Stimulated activated CD4-positive, alpha-beta T cell treated with anti-CD3 and anti-CD28 coated beads, Interleukin-4, amount 100 ng/mL, for 1 hour (primary cell): ENCODE measurements around the gene NR2E1.

ENCODE experiments used
- DNase-seq: peaks from one replicate; pipeline ENCODE4 v3.0.0-alpha.2; 2020

The NR2E1 gene

DNA sequence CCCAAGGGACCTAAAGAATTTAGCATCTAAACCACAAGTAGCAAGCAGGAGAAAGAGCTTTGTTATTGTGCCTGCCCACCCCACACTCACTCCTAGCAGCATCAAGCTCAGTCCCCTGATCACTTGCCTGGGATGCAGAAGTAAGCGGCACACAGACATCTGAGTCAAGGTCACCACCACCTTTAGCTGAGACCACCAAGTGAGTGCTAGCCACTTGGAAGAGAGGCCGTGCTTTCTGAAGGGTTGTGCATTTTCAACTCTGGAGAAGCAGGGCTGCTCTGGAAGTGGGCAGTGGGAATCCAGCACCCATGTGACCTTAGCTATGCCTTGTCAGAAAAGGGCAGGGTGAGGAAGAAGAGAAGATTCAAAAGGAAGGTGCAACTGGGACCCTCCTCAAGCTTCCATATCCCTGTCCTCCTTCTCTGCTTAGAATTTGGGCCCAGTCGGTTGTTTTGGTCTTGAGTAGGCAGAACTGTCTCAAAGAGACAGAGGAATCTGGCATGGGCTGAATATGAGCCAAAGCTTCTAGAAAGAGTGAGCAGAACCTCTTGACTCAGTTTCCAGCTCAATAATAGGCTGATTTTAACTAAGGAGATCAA, 6.2 kb downstream of the NR2E1 start:
- DNase-seq = no peak

GRCh38 chr6:108174371-108175175, 8.8 kb downstream of the NR2E1 start:
- no peak for DNase-seq

GRCh38 chr6:108175176-108175591, 9.4 kb downstream of the NR2E1 start:
- DNase-seq = no peak

GRCh38 chr6:108175592-108176279, 9.9 kb downstream of the NR2E1 start:
- no peak for DNase-seq

GRCh38 chr6:108176281-108177089, 10.7 kb downstream of the NR2E1 start:
- DNase-seq = no peak

DNA sequence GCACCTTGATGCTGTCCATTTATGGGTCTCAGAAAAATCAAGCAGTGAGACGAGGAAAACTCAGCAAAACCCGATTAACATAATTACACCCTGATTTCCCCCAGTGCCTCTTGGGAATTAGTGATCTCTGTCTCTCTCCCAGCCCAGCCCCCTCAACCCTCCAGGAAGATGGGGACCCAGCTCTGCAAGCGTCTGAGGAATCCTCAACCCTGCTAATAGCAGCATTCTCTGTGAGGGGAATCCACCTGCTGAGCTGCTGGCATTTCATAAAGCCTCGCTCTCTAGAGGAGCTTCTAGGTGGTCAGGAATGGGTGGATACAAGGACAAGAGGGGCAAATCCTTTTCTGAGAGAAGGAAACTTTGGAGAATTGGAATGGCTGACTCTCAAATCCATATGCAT, 13.9 kb downstream of the NR2E1 start:
- no peak for DNase-seq

GRCh38 chr6:108180266-108180665, 14.4 kb downstream of the NR2E1 start:
- no peak for DNase-seq

- DNase-seq = no peak
Observed at GRCh38 chr6:108180776-108181175, 15.0 kb downstream of the NR2E1 start.

GRCh38 chr6:108186226-108186625, 20.4 kb downstream of the NR2E1 start:
- DNase-seq = no peak

GRCh38 chr6:108187519-108187918, 21.7 kb downstream of the NR2E1 start:
- DNase-seq = no peak

GRCh38 chr6:108193131-108193530, 27.3 kb downstream of the NR2E1 start:
- DNase-seq = no peak

GRCh38 chr6:108193835-108194234, 28.0 kb downstream of the NR2E1 start:
- no peak for DNase-seq

DNA sequence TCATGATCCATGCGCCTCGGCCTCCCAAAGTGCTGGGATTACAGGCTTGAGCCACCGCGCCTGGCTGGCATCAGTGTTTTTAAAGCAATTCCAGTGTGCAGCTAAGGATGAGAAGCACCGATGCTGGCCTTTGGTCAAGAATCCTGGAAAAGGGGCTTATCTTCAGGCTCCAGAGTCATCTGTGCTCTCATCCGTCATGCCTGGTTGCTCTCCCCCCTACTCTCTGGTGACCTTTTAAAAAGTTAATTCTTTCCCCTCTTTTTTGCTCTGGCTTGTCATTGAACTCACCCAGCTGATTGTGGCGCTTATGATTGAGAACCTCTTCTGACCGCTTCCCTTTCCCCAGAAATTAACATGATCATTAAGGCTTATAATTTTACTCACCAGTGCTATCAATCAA, 28.7 kb downstream of the NR2E1 start:
- no peak for DNase-seq

DNA sequence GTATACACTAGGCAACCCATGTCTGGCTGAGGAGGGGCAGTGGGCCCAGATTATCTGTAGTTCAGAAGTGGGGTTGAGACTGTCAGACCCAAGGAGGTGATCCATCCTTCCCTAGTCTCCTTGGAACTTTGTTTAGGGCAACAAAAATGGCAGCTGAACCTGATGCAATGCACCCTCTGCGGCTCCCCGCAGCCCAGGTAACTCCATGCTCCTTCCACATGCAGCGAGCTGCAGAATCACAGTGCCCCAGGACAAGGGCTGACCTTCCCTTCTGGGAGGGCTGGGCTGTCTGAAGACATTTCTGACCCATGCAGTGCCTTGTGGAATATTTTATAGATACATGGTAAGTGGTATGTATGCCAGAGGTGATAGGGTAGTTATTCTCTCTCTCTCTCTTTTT, 29.4 kb downstream of the NR2E1 start:
- no peak for DNase-seq

DNA sequence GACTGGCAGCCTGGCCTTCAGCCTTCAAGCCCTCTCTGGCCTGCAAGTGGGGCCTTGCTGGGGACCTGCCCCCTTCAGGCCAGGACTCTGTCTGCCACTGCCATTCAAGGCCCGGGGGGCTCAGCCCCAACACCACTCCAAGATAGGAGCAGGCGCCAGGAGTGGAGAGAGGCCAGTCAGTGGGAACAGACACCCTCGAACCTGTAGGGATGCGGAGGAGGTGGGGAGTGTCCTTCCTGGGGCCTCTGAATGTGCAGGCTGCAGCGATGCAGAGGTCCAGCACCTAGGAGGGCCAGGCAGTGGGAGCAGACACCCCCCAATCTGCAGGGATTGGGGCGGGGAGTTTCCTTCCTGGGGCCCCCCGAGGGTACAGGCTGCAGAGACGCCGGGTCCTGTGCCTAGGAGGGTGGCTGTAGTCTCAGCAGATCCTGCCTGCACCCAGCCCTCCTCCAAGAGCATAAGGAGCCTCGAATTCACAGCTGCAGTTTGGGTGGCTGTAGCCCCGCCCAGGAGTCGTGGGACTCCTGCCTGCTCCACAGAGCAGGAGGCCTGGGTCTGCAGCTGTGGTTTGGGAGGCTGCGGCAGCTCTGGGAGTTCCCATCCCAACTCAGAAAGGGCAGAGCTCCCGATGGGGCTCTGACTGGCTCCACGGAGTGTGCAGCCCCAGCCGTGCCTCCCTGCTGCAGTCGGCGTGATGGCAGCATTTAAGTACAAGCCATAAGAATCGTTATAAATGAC, 33.1 kb downstream of the NR2E1 start:
- no peak for DNase-seq

- DNase-seq = no peak
Observed at GRCh38 chr6:108200186-108200585, 34.4 kb downstream of the NR2E1 start.

- DNase-seq = no peak
Observed at GRCh38 chr6:108200631-108201030, 34.8 kb downstream of the NR2E1 start.

- DNase-seq = no peak
Observed at GRCh38 chr6:108203189-108204112, 37.6 kb downstream of the NR2E1 start.

GRCh38 chr6:108207013-108207412, 41.2 kb downstream of the NR2E1 start:
- no peak for DNase-seq

DNA sequence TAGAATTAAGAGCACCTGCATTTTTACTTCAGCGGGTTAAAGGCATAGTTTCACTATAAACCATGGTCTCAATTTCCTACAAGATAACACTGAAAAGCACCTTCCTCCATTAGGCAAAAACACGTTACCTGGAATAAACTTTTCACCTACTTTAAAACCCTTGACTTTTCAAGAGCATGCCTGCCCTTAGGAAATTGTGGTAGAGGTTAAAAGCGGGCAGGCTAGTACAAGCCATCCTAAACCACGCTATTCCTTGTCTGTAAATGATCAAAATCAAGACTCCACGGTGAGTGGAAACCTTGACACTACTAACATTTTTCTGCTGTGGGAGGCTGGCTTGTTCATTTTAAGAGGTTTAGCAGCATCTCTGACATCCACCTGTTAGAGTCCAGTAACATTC, 43.9 kb downstream of the NR2E1 start:
- no peak for DNase-seq

DNA sequence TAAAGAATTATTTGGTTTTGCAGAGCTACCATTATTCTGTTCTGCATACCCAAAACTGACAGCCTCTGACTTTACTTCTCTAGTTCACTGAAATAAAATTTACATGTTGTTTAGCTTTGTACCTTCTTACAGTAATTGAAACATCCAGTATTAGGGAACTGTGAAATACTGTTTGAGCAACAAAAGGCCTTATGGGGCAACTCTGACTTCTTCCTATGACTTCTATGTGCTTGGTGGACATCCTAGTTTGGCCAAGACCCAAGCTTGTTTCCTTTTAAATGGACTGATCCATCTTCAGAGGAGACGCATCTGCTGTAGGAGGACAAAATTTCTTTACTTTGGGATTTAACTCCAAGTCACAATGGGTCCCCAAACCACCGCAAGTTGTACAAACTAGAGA, 44.7 kb downstream of the NR2E1 start:
- no peak for DNase-seq
